NOMO-1 treated with dmso at 0.1 percent for 144 hours (cell line): Measurements from ENCODE around the gene NUP210.
A peak's percentile ranks its signal among the peaks of the same experiment; 100 is the strongest.
"Not testable (repeated sequence)": the region's sequence is repeated elsewhere in the genome, so short reads cannot be mapped to it uniquely, and the experiment has no call there.

ENCODE experiments used
- DNase-seq: peaks from one replicate; lab custom pipeline; 2025; ENCODE audit not compliant: unreplicated experiment; lab: John Stamatoyannopoulos, UW

Gene NUP210

GRCh38 chr3:13430411-13430875 is 10.3 kb upstream of the NUP210 start:
- not testable (repeated sequence) for DNase-seq

- DNase-seq = no peak
These were observed 9.6 kb upstream of the NUP210 start for GRCh38 chr3:13429631-13430291.

GRCh38 chr3:13428678-13429077 is 8.6 kb upstream of the NUP210 start:
- not testable (repeated sequence) for DNase-seq

GRCh38 chr3:13427662-13428603 is 7.8 kb upstream of the NUP210 start:
- DNase-seq = no peak

GRCh38 chr3:13426591-13426990 is 6.5 kb upstream of the NUP210 start:
- no peak for DNase-seq

- DNase-seq = no peak
These were observed 5.6 kb upstream of the NUP210 start for GRCh38 chr3:13425689-13426088.

- DNase-seq = no peak
These were observed 4.9 kb upstream of the NUP210 start for GRCh38 chr3:13424865-13425617.

- no peak for DNase-seq
These were observed 4.2 kb upstream of the NUP210 start for GRCh38 chr3:13424141-13424844.

GRCh38 chr3:13420831-13421765 is 976 bp upstream of the NUP210 start:
- DNase-seq = peak; percentile 78

- peak; percentile 15 for DNase-seq
These were observed 547 bp downstream of the NUP210 start for GRCh38 chr3:13419505-13420044.

GRCh38 chr3:13417166-13417947 is 2.8 kb downstream of the NUP210 start:
- DNase-seq = no peak

GRCh38 chr3:13415997-13416793 is 3.9 kb downstream of the NUP210 start:
- no peak for DNase-seq

- DNase-seq = no peak
These were observed 4.7 kb downstream of the NUP210 start for GRCh38 chr3:13415236-13415986.

GRCh38 chr3:13414040-13414729 is 5.9 kb downstream of the NUP210 start:
- peak; percentile 99 for DNase-seq

- no peak for DNase-seq
These were observed 8.8 kb downstream of the NUP210 start for GRCh38 chr3:13411186-13411860.

GRCh38 chr3:13408890-13409289 is 11.2 kb downstream of the NUP210 start:
- no peak for DNase-seq
